ENCODE results near the gene SNRPD1.
A peak's percentile ranks its signal among the peaks of the same experiment; 100 is the strongest.
"Not testable (repeated sequence)": the region's sequence is repeated elsewhere in the genome, so short reads cannot be mapped to it uniquely, and the experiment has no call there.

Gene SNRPD1

GRCh38 chr18:21612125-21613039 is at the start of gene SNRPD1:
Gene SNRPD1 (plus strand): TSS chr18:21612314. CDS start chr18:21612430, 116 bp downstream.
- peak within 1 kb of the TSS; percentile 50 to 93 (median 89) for H3K27ac ChIP-seq
- peak within 1 kb of the TSS; percentile 70 to 95 (median 74) for H3K4me3 ChIP-seq

GRCh38 chr18:21571772-21572171 is 40.3 kb upstream of the SNRPD1 start:
- H3K27ac ChIP-seq = no peak overlapping the region
- H3K4me3 ChIP-seq = no peak overlapping the region

GRCh38 chr18:21575656-21576055 is 36.5 kb upstream of the SNRPD1 start:
- H3K27ac ChIP-seq = no peak overlapping the region
- H3K4me3 ChIP-seq = no peak overlapping the region

- no peak overlapping the region for H3K27ac ChIP-seq
These were observed 27.7 kb upstream of the SNRPD1 start for GRCh38 chr18:21584391-21584790.

GRCh38 chr18:21592361-21592760 is 19.8 kb upstream of the SNRPD1 start:
- H3K4me3 ChIP-seq, H3K27ac ChIP-seq: not testable (repeated sequence)

More at GRCh38 chr18:21584391-21584790, 27.7 kb upstream of the SNRPD1 start:
- no peak overlapping the region for H3K4me3 ChIP-seq

- Histone ChIP-seq H3K27ac (no peak overlapping the region), H3K4me3 (no peak overlapping the region)
These were observed 18.4 kb upstream of the SNRPD1 start for GRCh38 chr18:21593540-21594257.

GRCh38 chr18:21597620-21598019 is 14.5 kb upstream of the SNRPD1 start:
- Histone ChIP-seq H3K27ac (no peak overlapping the region), H3K4me3 (no peak overlapping the region)

- peak overlapping the region; percentile 68 to 91 (median 83) for H3K4me3 ChIP-seq
- H3K27ac ChIP-seq = peak overlapping the region in 17 of 21 experiments; percentile 91 to 99 (median 96)
These were observed 13.2 kb upstream of the SNRPD1 start for GRCh38 chr18:21598726-21599584.

GRCh38 chr18:21599585-21600525 is 12.3 kb upstream of the SNRPD1 start:
- peak overlapping the region; percentile 83 to 99 (median 96) for H3K27ac ChIP-seq
- peak overlapping the region; percentile 68 to 91 (median 83) for H3K4me3 ChIP-seq

- Histone ChIP-seq H3K4me3 (peak within 1 kb of the TSS; percentile 68 to 91 (median 83)), H3K27ac (peak within 1 kb of the TSS; percentile 83 to 99 (median 96))
These were observed 11.3 kb upstream of the SNRPD1 start, which contains the start of gene ESCO1 for GRCh38 chr18:21600526-21601410. Gene ESCO1 (minus strand): TSS chr18:21600704. CDS start chr18:21574843, 25,861 bp downstream.

GRCh38 chr18:21602299-21602587 is 9.9 kb upstream of the SNRPD1 start:
- H3K4me3 ChIP-seq = no peak overlapping the region
- H3K27ac ChIP-seq = peak overlapping the region in 3 of 21 experiments; percentile 12 to 97 (median 41)

GRCh38 chr18:21604671-21605070 is 7.4 kb upstream of the SNRPD1 start:
- H3K27ac ChIP-seq = peak overlapping the region in 2 of 21 experiments; percentile 51 to 53
- H3K4me3 ChIP-seq = no peak overlapping the region

- Histone ChIP-seq H3K4me3 (no peak overlapping the region), H3K27ac (peak overlapping the region in 2 of 21 experiments; percentile 51 to 53)
These were observed 6.9 kb upstream of the SNRPD1 start for GRCh38 chr18:21605213-21605612.

GRCh38 chr18:21611401-21612124 is 551 bp upstream of the SNRPD1 start:
- H3K27ac ChIP-seq = peak overlapping the region in 19 of 21 experiments; percentile 13 to 93 (median 89)
- H3K4me3 ChIP-seq = peak overlapping the region; percentile 70 to 95 (median 74)

GRCh38 chr18:21621640-21622039 is 9.5 kb downstream of the SNRPD1 start:
- H3K4me3 ChIP-seq, H3K27ac ChIP-seq: not testable (repeated sequence)

GRCh38 chr18:21629089-21629832 is 17.1 kb downstream of the SNRPD1 start:
- Histone ChIP-seq H3K4me3 (no peak overlapping the region), H3K27ac (no peak overlapping the region)

Measured in skin epidermis (tissue), 12 donors.